Measurements from ENCODE around the gene DEFB126.

Gene DEFB126

DNA sequence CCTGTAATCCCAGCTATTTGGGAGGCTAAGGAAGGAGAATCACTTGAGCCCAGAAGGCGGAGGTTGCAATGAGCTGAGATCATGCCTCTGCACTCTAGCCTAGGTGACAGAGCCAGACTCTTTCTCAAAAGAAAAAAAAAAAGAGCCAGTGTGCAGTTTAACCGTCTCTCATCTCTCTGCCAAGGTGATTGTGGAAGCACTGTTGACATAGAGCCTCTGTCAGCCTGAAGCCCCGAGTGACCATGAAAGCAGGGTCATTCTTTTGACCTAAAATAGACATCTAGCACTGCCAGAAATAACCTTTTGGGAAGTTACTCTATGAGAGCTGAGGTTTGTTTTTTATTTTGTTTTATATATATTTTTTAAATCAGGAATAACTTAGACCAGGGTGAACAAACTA, 22.2 kb downstream of the DEFB126 start:
- no peak for DNase-seq (ENCODE audit: low read depth in 1 of 2, low spot score in 1 of 2)
- in situ Hi-C loops (cut with HindIII; ENCODE audit: low pct_unique_long_range_greater_than_20kb, low sequenced_read_pairs), result no loop called here
- TF ChIP-seq JUND (IDR thresholded peaks at IDR 0.05; ENCODE audit: low read depth), result no peak

DNA sequence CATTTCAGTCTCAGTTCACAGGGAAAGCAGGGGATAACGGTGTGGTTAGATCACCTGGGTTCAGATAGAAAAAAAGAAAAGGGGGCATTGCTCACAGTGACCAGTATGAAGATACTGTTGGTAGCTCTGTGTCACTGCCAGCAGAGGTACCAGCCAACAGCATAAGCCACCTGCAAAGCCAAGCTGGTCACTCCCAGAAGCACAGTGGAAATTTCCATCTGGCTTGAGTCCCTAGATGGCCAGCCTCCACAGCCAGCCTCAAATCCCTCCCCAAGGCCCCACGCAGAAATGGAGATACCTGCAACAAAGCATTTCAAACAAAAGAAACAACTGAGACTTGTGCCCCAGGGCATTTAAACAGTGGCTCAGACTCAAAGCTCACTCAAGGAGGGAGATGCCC, 26.5 kb downstream of the DEFB126 start:
- in situ Hi-C loops (cut with HindIII; ENCODE audit: low pct_unique_long_range_greater_than_20kb, low sequenced_read_pairs), result no loop called here
- DNase-seq (ENCODE audit: low read depth in 1 of 2, low spot score in 1 of 2), result peak in 1 of 2 experiments; percentile 26
- no peak for TF ChIP-seq JUND (IDR thresholded peaks at IDR 0.05; ENCODE audit: low read depth)

DNA sequence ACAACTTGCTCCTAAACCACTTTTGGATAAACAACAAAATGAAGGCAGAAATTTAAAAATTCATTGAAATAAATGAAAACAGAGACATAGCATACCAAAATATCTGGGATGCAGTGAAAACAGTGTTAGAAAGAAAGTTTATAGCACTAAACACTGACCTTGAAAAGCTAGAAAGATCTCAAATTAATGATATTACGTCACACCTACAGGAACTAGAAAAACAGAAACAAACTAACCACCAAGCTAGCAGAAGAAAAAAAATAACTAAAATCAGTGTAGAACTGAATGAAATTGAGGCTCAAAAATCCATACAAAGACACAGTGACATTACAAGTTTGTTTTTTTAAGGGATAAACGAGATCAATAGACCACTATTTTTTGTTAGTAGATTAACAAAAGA, 41.9 kb downstream of the DEFB126 start:
- in situ Hi-C loops (cut with HindIII; ENCODE audit: low pct_unique_long_range_greater_than_20kb, low sequenced_read_pairs), result no loop called here
- TF ChIP-seq JUND (IDR thresholded peaks at IDR 0.05; ENCODE audit: low read depth), result no peak
- DNase-seq (ENCODE audit: low read depth in 1 of 2, low spot score in 1 of 2), result no peak

DNA sequence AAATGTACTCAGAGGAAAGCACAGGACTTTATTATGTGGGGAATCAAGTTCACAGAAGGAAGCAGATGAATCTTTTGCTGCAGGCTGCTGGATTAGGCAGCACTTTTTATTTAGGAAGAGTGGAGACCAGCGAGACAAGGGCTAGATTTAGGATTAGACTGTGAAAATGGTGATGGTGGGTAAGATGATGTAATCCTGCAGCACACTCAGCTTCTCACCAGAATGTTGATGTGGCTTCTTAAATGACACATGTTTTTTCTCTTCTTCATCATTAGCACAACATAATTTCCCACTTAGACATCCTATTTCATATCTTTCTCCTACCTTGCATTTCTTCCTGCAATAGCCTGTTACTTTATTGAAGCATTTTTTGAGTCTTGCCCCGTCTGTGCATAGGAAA, 45.3 kb downstream of the DEFB126 start:
- no peak for TF ChIP-seq JUND (IDR thresholded peaks at IDR 0.05; ENCODE audit: low read depth)
- in situ Hi-C loops (cut with HindIII; ENCODE audit: low pct_unique_long_range_greater_than_20kb, low sequenced_read_pairs), result no loop called here
- DNase-seq (ENCODE audit: low read depth in 1 of 2, low spot score in 1 of 2), result no peak

DNA sequence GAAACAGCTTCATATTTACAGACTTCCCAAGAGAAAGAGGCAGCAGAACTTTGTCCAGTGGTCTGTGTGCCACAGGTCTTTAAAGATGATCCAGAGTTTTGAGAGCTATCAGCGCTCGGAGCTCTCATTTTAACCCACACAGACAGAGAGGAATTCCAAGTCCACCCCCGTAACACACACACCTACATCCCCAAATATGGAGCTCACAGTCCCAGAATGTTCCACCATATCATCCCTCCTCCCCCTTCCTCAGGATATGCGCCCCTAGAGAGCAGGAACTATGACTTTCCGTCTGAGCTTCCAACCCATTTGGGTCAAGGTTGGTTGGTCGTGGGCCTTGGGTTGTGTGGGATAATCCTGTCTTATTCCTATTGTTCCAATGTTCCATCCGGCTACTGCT, 47.2 kb downstream of the DEFB126 start, which contains the start of gene DEFB128:
TSS of gene DEFB128 (minus strand) at position 101 of the 400 bp plus-strand sequence. CDS start at position 13, 88 bp downstream.
- TF ChIP-seq JUND (IDR thresholded peaks at IDR 0.05; ENCODE audit: low read depth), result no peak
- in situ Hi-C loops (cut with HindIII; ENCODE audit: low pct_unique_long_range_greater_than_20kb, low sequenced_read_pairs), result no loop called here
- DNase-seq (ENCODE audit: low read depth in 1 of 2, low spot score in 1 of 2), result no peak

Measured in T47D (cell line).